HG03066 (cell line): Measurements from ENCODE around the gene ADAMTS5.

Experiments used
- ATAC-seq: cut with Tn5 transposase; IDR thresholded peaks from one replicate; pipeline ENCODE4 v1.9.1; 2021; ENCODE audit warnings: low read depth; ENCODE audit not compliant: unreplicated experiment

The ADAMTS5 gene

DNA sequence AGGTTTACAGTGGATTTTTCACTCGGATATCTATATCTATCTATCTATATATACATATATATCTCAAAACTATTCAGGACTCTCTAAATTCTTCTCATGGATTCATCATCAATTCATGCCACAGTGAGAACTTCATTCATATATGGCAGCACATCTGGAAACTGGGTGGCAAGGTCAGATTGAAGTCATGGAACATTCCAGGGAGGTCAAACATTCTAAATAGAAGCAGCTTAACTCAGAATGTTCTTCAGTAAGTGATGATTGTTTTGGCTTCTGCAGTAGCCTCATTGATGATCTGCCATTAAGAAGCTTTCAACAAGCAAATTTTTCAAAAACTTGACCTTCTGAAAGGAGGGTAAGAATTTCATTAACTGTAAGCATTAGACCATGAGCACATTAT, 74.7 kb downstream of the ADAMTS5 start:
- ATAC-seq, result no peak

DNA sequence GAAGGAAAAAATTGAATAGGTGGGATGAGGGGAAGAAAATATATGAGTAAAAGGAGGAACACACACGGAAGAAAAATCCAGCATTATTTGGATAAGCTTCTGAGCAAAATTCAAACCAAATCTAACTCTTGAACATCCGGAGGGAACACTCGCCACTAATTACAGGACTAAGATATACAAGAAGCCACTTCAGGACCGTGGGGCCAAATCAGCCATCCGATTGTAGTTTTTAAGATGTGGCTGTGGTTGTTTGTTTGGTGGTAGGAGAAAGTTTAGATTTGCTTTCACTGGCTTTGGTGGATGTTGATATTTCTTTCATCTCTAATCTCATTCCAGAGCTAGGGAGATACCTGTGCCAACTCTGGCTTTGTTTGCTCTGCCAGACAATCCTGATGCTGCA, 78.0 kb downstream of the ADAMTS5 start:
- no peak for ATAC-seq

DNA sequence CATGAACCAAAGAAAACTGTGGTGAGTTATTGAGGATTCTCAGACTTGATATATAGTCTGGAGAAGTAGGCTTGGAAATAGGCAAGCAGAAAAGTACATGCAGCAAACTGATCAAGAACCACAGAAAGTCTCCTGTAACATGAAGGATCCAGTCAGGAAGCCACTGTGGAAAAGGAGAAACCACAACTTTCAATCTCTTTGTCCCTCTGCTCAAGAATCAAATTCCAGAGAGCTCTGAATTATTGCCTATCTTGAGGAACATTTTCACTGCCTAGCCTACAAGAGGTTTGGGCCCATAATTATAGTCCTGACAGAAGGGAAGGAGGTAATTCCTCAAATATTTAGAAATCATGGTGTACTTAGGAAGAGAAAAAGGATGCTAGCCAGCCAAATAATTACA, 78.6 kb downstream of the ADAMTS5 start:
- ATAC-seq, result no peak

GRCh38 chr21:26887251-26887650, 79.6 kb downstream of the ADAMTS5 start:
- no peak for ATAC-seq

- no peak for ATAC-seq
Observed at GRCh38 chr21:26884436-26884835, 82.5 kb downstream of the ADAMTS5 start.

DNA sequence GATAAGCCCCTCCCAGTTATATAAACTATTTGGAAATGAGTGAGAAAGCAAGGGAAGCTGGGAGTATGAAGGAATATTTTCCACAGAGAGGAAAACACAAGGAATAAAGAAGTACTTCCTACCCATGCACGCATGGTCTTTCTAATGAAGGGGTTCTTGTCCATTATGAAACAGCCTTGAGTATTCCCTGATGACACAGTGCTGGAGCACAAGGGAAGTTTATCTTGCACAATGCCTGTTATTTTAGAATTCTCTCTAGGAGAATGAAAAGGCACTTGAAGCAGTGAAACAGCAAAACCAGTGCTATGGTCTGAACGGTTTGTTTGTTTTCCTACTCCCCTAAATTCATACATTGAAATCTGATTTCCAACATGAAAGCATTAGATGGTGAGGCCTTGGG, 83.1 kb downstream of the ADAMTS5 start:
- ATAC-seq, result no peak

DNA sequence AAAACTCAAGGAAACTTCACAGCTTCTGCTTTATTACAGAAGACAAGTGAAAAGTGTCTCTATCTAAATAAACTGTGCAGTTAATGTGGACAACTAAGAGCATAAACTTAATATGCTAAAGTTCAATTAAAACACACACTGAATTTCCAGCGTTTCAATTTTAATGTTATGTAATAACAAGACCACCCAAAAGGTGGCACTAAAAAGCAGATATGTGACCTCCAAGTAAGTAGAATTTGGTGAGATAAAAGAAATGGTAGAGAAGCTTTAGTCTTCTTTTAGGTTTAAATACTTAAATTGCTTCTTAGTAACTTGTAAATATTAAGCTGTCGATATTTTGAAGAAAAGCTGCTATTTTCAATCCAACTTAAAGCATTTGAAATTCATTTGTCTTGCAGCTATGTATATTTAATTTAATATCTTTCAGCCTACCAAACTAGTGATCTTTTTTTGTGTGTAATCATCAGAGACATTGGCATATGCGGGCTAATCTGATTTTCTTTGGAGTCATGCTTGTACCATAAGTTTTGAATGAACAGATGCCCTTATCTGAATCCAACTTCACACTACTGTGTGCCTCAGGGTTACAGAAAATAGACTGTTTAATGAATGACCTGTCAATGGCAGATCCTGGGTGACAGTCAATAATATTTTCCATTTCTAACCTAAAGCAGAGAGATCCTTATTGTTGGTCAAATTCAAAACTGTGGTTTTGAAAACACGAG, 85.2 kb downstream of the ADAMTS5 start:
- ATAC-seq, result no peak

DNA sequence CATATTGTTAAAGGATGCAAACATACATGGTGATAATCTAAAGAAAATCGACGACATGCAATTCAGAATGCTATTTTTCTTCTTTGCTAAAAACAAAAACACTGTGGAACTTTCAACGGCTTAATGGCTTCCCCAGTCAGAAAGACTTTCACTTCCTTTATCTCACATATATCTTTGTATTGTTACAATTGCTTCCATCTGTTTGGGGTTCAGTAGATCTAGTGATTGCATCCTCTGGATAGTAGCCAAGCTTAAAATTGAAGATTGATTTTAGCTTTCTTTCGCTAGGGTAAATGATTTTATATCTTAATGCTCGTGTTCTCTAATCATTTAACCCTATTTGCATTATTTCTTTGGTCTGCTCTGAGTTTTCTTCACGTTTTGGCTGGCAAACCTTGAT, 89.9 kb downstream of the ADAMTS5 start:
- no peak for ATAC-seq

DNA sequence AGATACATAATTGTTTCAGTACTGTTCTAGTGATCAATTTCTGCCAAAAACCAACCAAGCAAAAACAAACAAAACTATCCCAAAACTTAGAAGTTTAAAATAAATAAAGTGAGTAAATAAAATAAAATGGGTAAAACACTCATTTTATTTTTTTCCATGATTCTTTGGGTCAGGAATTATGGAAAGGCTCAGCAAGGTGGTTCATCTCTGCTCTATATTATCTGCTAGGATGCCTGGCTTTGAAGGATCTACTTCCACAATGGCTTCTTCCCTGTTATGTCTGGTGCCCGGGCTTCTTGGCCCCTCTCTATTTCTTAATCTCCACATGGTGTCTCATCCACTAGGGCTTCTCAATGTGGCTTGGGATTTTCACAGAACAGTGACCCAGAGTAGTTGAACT, 92.5 kb downstream of the ADAMTS5 start:
- ATAC-seq, result no peak
